OCI-LY1 (cell line): ENCODE data around the gene CSK.

Experiments
- H2AFZ ChIP-seq: fragments of 200-600 bp; sonication (generic), shearing (Covaris generic); 2 replicates; pipeline ENCODE4 v1.6.0; 2014; ENCODE audit warnings: antibody characterized with exemption, mild to moderate bottlenecking, low read length
- H3F3A ChIP-seq: fragments of 200-600 bp; sonication (generic), shearing (Covaris generic); 2 replicates; pipeline ENCODE4 v1.6.0; 2014; ENCODE audit warnings: mild to moderate bottlenecking, antibody characterized with exemption, low read length, moderate library complexity; ENCODE audit not compliant: insufficient read depth
- H3K27ac ChIP-seq: fragments of 200-600 bp; sonication (generic); 2 replicates; pipeline ENCODE4 v1.5.1; 2014; ENCODE audit warnings: low read length, mixed run types, mild to moderate bottlenecking, low read depth; ENCODE audit not compliant: poor library complexity, severe bottlenecking
- H3K27me3 ChIP-seq: fragments of 200-600 bp; sonication (generic); 2 replicates; pipeline ENCODE4 v1.6.0; 2014; ENCODE audit warnings: antibody characterized with exemption, mild to moderate bottlenecking, low read length, moderate library complexity; ENCODE audit not compliant: insufficient read depth
- H3K36me3 ChIP-seq: fragments of 200-600 bp; sonication (generic); 2 replicates; pipeline ENCODE4 v1.6.1; 2014; ENCODE audit warnings: mild to moderate bottlenecking, antibody characterized with exemption, low read length, moderate library complexity, mixed read lengths; ENCODE audit not compliant: insufficient read depth
- H3K4me1 ChIP-seq: fragments of 200-600 bp; sonication (generic); 2 replicates; pipeline ENCODE4 v1.5.1; 2014; ENCODE audit warnings: mild to moderate bottlenecking, low read length, moderate library complexity; ENCODE audit not compliant: insufficient read depth, severe bottlenecking
- H3K4me2 ChIP-seq: fragments of 200-600 bp; sonication (generic), shearing (Covaris generic); 2 replicates; pipeline ENCODE4 v1.6.1; 2014; ENCODE audit warnings: low read length
- H3K4me3 ChIP-seq: fragments of 200-600 bp; sonication (generic); 2 replicates; pipeline ENCODE4 v1.5.1; 2014; ENCODE audit warnings: low read length, low read depth, mild to moderate bottlenecking, mixed read lengths; ENCODE audit not compliant: poor library complexity, severe bottlenecking
- H3K79me2 ChIP-seq: fragments of 200-600 bp; shearing (Covaris generic); 2 replicates; pipeline ENCODE4 v1.6.1; 2016; ENCODE audit warnings: mixed run types, low read length, mixed read lengths; ENCODE audit not compliant: insufficient read depth
- H3K9ac ChIP-seq: fragments of 200-600 bp; sonication (generic), shearing (Covaris generic); 2 replicates; pipeline ENCODE4 v1.6.1; 2014; ENCODE audit warnings: mild to moderate bottlenecking, low read length, mixed read lengths
- H3K9me2 ChIP-seq: fragments of 200-600 bp; sonication (generic), shearing (Covaris generic); 2 replicates; pipeline ENCODE4 v1.6.1; 2014; ENCODE audit warnings: low read depth, mild to moderate bottlenecking, low read length, mixed read lengths
- H3K9me3 ChIP-seq: fragments of 200-600 bp; shearing (Covaris generic); 2 replicates; pipeline ENCODE4 v1.6.1; 2014; ENCODE audit warnings: low read length, mixed read lengths
- H4K20me1 ChIP-seq: fragments of 200-600 bp; sonication (generic), shearing (Covaris generic); 2 replicates; pipeline ENCODE4 v1.6.0; 2016; ENCODE audit warnings: mild to moderate bottlenecking, low read length; ENCODE audit not compliant: insufficient read depth
- EZH2 ChIP-seq: fragments of 200-600 bp; sonication (generic), shearing (Covaris generic); IDR thresholded peaks from 2 replicates; pipeline ENCODE4 v1.8.0; 2017; ENCODE audit warnings: borderline replicate concordance, mixed run types, mild to moderate bottlenecking, antibody characterized with exemption, low read length, moderate library complexity, mixed read lengths
- TF ChIP-seq, protein P1 (sequence below): fragments of 200-600 bp; sonication (generic), shearing (Covaris generic); IDR thresholded peaks from 2 replicates; pipeline ENCODE4 v1.5.1; 2017; ENCODE audit warnings: mild to moderate bottlenecking, antibody characterized with exemption, low read length, moderate library complexity, mixed read lengths

The CSK gene

DNA sequence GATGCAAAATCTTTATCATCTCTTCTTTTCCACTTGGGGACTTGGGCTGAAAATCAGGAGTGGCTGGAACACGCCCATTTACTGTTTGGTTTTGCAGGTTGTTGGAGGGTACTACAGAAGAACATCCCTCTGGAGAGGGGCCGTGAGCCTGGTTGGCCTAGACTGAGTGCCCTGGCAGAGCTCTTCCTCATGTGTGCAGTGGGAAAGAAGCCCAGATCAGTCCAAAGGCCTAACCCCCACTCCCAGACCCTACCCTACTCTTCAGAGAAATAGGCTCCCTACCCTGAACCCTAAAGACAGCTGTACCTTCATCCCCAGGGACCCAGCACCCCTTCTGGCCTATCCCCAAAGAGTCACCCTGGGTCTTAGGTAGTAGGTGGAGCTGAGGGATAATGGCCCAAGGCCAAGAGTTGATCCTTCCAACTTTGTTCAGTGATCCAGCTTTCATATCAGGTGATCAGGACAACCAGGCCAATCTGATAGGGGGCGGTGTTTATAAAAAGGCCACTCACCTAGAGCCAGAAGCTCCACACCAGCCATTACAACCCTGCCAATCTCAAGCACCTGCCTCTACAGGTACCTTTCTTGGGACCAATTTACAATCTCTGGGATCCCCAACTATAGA, 33.4 kb upstream of the CSK start, which contains the start of gene CYP1A2:
TSS of gene CYP1A2 (plus strand) at position 524 of the 625 bp plus-strand sequence. CDS start 894 bp downstream, outside the sequence.
- H3K4me2 ChIP-seq, result no peak within 1 kb of the TSS
- no peak within 1 kb of the TSS for H2AFZ ChIP-seq
- no peak within 1 kb of the TSS for H3K9ac ChIP-seq
- H3F3A ChIP-seq, result no peaks in the 10 kb centered on the region
- H3K4me1 ChIP-seq, result no peaks in the 10 kb centered on the region
- H3K79me2 ChIP-seq, result no peaks in the 10 kb centered on the region
- no peaks in the 10 kb centered on the region for H3K36me3 ChIP-seq
- no peaks in the 10 kb centered on the region for H3K9me3 ChIP-seq
- H3K9me2 ChIP-seq, result no peaks in the 10 kb centered on the region
- H4K20me1 ChIP-seq, result no peaks in the 10 kb centered on the region
- TF ChIP-seq EZH2, result no peak
- TF ChIP-seq, protein P1, sequence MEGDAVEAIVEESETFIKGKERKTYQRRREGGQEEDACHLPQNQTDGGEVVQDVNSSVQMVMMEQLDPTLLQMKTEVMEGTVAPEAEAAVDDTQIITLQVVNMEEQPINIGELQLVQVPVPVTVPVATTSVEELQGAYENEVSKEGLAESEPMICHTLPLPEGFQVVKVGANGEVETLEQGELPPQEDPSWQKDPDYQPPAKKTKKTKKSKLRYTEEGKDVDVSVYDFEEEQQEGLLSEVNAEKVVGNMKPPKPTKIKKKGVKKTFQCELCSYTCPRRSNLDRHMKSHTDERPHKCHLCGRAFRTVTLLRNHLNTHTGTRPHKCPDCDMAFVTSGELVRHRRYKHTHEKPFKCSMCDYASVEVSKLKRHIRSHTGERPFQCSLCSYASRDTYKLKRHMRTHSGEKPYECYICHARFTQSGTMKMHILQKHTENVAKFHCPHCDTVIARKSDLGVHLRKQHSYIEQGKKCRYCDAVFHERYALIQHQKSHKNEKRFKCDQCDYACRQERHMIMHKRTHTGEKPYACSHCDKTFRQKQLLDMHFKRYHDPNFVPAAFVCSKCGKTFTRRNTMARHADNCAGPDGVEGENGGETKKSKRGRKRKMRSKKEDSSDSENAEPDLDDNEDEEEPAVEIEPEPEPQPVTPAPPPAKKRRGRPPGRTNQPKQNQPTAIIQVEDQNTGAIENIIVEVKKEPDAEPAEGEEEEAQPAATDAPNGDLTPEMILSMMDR, result 0 out of 2 replicates have a peak, but pooled peaks have one; percentile 4
- H3K4me3 ChIP-seq, result no peak within 1 kb of the TSS
- peaks cover 16% of the 10 kb centered on the region for H3K27me3 ChIP-seq
- H3K27ac ChIP-seq, result no peak within 1 kb of the TSS

DNA sequence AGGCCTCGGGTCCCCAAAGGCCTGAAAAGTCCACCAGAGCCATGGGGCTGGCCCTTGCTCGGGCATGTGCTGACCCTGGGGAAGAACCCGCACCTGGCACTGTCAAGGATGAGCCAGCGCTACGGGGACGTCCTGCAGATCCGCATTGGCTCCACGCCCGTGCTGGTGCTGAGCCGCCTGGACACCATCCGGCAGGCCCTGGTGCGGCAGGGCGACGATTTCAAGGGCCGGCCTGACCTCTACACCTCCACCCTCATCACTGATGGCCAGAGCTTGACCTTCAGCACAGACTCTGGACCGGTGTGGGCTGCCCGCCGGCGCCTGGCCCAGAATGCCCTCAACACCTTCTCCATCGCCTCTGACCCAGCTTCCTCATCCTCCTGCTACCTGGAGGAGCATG, 32.0 kb upstream of the CSK start:
- no peaks in the 10 kb centered on the region for H3K9me3 ChIP-seq
- TF ChIP-seq, protein P1, result no peak
- TF ChIP-seq EZH2, result no peak
- H2AFZ ChIP-seq, result no peak overlapping the region
- H3K4me3 ChIP-seq, result no peak overlapping the region
- H3F3A ChIP-seq, result no peaks in the 10 kb centered on the region
- no peaks in the 10 kb centered on the region for H3K4me1 ChIP-seq
- no peaks in the 10 kb centered on the region for H4K20me1 ChIP-seq
- H3K36me3 ChIP-seq, result no peaks in the 10 kb centered on the region
- H3K27me3 ChIP-seq, result peaks cover 16% of the 10 kb centered on the region
- H3K4me2 ChIP-seq, result no peak overlapping the region
- H3K9ac ChIP-seq, result no peak overlapping the region
- H3K79me2 ChIP-seq, result no peaks in the 10 kb centered on the region
- H3K27ac ChIP-seq, result no peak overlapping the region
- no peaks in the 10 kb centered on the region for H3K9me2 ChIP-seq

DNA sequence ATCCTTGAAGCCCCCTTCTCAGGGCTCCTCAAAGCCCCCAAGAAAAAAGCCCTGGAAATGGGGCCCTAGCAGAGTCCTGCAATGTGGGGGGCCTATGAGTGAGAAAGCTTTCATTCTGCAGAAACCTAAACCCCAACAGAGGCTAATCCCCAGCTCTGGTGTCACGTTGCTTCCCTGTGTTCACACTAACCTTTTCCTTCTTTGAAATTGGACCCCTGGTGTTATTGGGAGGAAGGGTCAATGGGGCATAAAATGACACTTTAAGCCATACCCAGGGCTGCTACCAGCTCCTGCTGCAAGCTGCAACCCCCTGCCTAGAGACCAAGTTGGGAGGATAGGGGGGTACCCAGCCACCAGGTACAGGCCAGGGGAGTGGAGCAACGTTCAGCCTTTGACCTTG, 31.1 kb upstream of the CSK start:
- Histone ChIP-seq H3K79me2 (no peaks in the 10 kb centered on the region), H3K27ac (no peak overlapping the region), H3F3A (no peaks in the 10 kb centered on the region), H3K36me3 (no peaks in the 10 kb centered on the region), H3K4me2 (no peak overlapping the region), H3K9ac (no peak overlapping the region), H2AFZ (no peak overlapping the region), H4K20me1 (no peaks in the 10 kb centered on the region), H3K9me2 (no peaks in the 10 kb centered on the region), H3K9me3 (no peaks in the 10 kb centered on the region), H3K4me1 (no peaks in the 10 kb centered on the region), H3K4me3 (no peak overlapping the region), H3K27me3 (peaks cover 16% of the 10 kb centered on the region)
- no peak for TF ChIP-seq EZH2
- TF ChIP-seq, protein P1, result no peak
